Measurements from ENCODE around the gene LINC00305.

Gene LINC00305

DNA sequence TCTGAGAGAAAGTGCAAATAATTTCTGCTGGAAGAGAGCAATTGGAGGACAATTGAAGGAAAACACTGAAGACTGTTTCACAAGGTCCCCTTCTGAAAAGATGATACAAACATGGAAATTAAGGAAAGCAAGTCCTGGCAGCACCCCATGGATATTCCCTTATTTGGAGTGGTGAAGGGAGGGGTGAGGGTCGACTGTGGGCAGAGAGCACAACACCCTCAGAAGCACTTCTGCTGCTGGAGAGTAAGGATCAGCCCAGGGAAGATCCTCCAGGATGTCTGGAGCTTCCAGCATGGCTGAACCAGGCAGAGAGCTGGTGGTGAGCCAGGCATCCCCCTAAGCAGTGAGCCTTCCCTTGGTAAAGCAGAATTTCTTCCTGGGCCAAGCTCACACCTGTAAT is 54.7 kb downstream of the LINC00305 start:
- Mint-ChIP-seq H3K4me1 (no peaks in the 10 kb centered on the region), H3K9me3 (no peaks in the 10 kb centered on the region), H3K4me3 (no peak overlapping the region), H3K27ac (no peak overlapping the region), H3K27me3 (peaks cover 12% of the 10 kb centered on the region)
- DNase-seq = no peak
- no peak for ATAC-seq

DNA sequence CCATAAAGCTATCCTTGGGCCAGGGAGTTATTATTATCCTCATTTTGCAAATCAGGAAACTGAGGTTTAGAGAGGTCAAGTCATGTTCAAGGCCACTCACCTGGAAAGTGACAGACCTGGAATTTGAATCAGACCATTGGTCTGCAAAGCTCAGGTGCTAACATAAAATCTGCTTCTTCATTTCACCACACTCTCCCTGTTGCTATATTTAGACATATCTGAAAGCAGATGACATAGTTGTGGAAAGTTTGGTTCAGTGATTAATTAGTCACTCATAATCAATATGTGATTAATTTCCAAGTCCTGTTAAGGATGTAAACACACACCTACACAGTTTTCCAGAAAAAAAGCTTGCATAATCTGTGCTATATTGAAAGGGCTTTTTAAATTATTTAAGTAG is 57.4 kb downstream of the LINC00305 start:
- peaks cover 0 to 7% of the 10 kb centered on the region in 2 donors for H3K9me3 Mint-ChIP-seq
- H3K4me3 Mint-ChIP-seq = no peak overlapping the region
- ATAC-seq = no peak
- H3K27me3 Mint-ChIP-seq = peaks cover 12% of the 10 kb centered on the region
- H3K27ac Mint-ChIP-seq = no peak overlapping the region
- no peak for DNase-seq
- H3K4me1 Mint-ChIP-seq = no peaks in the 10 kb centered on the region

DNA sequence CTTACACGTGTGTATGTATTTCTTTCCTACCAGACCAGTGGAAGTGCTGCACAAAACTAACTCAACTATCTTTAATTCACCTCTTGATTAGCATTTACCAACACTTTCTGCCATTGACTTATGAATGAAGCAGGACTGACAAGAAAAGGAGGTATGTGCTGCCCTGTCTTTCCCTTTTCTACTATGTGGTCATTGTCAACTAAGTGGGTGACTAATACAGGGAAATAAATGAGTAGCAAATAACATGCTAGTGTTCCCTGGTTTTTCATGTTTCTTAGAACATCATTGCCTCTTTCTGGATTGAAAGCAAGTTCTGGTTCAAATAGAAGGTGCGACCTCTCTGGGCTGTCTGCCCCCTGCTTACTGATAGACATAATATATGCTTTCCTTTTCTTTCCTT is 58.0 kb downstream of the LINC00305 start:
- Mint-ChIP-seq H3K9me3 (peaks cover 0 to 7% of the 10 kb centered on the region in 2 donors), H3K27me3 (peaks cover 12% of the 10 kb centered on the region), H3K4me3 (no peak overlapping the region), H3K27ac (no peak overlapping the region), H3K4me1 (no peaks in the 10 kb centered on the region)
- ATAC-seq = no peak
- DNase-seq = no peak

DNA sequence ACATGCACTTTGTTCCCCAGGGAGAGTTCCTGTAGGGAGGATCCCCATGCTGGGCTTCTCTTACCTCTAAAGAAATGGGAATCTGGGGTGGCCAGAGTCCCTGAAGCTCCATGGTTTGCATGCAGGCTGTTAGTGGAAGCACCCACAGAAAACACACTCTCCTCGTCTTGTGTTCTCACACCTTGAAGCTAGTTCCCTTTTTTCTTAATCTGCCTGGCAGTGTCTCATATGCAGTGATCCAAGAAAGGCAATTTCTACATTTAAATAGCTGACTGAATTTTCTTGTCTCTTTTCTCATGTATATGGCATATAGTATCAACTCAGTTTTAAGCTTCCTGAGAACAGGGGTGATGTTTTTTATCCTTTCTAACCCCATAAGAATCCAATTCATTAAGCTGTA is 65.0 kb downstream of the LINC00305 start:
- DNase-seq (no peak), ATAC-seq (no peak)
- Mint-ChIP-seq H3K9me3 (peaks cover 0 to 7% of the 10 kb centered on the region in 2 donors), H3K27ac (no peak overlapping the region), H3K4me3 (no peak overlapping the region), H3K27me3 (no peaks in the 10 kb centered on the region), H3K4me1 (no peaks in the 10 kb centered on the region)

DNA sequence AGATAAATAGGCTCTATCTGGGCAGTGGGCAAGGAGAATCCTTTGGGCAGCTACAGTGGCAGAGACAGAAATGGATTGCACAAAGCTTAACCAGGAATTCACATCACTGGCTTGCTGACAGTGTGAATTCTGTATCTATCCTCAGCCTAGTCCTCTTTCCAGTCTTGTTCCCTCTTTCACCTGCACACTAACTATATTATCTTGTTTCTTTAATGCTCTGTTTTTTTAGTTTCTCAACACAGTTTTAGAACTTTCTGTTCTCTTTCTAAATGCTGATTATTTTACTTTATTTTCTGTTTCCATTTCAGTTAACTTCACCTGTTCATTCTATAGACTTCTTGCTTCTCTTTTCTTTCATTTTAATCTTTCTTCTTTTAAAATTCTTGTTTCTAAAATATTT is 66.4 kb downstream of the LINC00305 start:
- H3K4me3 Mint-ChIP-seq = no peak overlapping the region
- H3K9me3 Mint-ChIP-seq = no peaks in the 10 kb centered on the region
- no peak for ATAC-seq
- no peaks in the 10 kb centered on the region for H3K27me3 Mint-ChIP-seq
- DNase-seq = no peak
- no peaks in the 10 kb centered on the region for H3K4me1 Mint-ChIP-seq
- no peak overlapping the region for H3K27ac Mint-ChIP-seq

DNA sequence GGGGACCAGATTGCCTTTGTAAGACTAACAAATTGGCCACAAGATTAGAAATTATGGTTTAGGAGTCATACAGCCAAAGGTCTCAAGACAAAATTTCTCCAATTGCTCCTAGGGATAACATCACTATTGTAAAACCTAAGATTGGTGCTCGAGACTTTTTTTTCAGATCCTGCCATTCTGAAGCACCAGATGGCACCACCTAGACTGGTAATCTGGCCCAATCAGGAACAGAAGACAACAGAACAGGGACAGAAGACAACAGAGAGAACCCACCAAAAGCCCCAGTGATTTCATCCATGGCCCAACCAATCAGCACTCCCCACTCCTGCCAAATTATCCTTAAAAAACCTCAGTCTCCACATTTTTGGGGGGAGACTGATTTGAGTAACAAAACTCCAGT is 66.8 kb downstream of the LINC00305 start:
- no peaks in the 10 kb centered on the region for H3K27me3 Mint-ChIP-seq
- no peaks in the 10 kb centered on the region for H3K4me1 Mint-ChIP-seq
- no peak overlapping the region for H3K4me3 Mint-ChIP-seq
- no peaks in the 10 kb centered on the region for H3K9me3 Mint-ChIP-seq
- DNase-seq (no peak), ATAC-seq (no peak)
- H3K27ac Mint-ChIP-seq = no peak overlapping the region

DNA sequence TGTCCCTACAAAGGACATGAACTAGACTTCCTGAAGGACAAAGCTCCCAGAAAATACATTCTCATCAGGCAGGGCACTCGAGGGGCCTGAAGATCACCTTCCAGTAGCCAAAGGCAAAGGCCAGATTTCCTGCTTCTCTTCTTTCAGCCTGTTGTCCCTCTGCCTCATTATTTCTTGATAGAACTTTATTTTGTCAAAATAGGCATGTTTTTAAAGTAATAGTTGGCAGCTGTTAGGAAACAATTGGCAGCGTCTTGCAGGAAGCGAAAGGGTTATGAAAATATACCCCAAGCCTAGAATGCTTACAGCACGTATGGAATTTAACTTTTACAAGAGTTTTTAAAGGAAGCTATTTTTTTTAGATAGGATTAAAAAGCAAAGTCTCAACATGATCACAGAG is 74.9 kb downstream of the LINC00305 start:
- Mint-ChIP-seq H3K27ac (no peak overlapping the region), H3K9me3 (peaks cover 3 to 6% of the 10 kb centered on the region in 2 donors), H3K27me3 (no peaks in the 10 kb centered on the region), H3K4me3 (no peak overlapping the region), H3K4me1 (no peaks in the 10 kb centered on the region)
- ATAC-seq = no peak
- DNase-seq = no peak

DNA sequence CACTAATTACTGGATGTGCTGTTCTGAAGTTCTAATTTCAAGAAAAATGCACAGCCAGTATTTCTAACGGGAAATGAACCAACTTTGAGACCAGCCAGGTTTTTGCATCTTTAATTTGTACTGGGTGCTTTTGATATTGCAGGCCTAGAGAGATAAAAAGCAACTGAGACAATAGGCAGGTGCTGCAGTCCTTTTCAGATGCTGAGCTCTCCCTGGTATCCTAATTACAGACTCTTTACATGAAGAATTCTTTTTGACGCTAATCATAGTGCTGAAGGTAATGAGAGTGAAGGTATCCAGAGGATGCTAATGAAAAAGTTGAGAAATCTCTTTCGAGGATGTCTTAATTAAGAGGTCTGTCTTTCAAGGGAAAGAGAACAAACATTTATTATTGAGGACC is 93.9 kb downstream of the LINC00305 start:
- H3K27me3 Mint-ChIP-seq = no peaks in the 10 kb centered on the region
- no peaks in the 10 kb centered on the region for H3K4me1 Mint-ChIP-seq
- ATAC-seq (no peak), DNase-seq (no peak)
- no peak overlapping the region for H3K4me3 Mint-ChIP-seq
- peaks cover 5 to 7% of the 10 kb centered on the region in 2 donors for H3K9me3 Mint-ChIP-seq
- no peak overlapping the region for H3K27ac Mint-ChIP-seq

DNA sequence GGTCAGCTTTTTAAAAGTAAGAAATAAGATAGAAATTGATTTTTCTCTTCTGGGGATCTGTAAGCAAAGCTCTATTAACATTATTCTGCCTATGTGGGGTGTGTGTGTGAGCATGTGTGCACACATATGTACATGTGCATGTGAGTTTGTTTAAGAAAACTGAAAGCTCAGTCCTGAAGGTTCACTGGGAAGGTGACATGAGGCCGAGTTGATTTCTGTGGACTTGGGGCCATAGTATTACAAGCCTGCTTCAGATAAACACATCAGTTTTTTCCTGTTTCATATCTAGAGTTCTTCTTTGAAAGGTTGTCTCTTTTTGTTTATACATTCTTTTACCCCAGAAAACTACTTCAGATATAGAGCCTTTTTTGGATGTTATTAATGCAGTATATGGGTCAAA is 95.6 kb downstream of the LINC00305 start:
- Mint-ChIP-seq H3K27me3 (no peaks in the 10 kb centered on the region), H3K4me3 (no peak overlapping the region), H3K4me1 (no peaks in the 10 kb centered on the region), H3K9me3 (no peaks in the 10 kb centered on the region), H3K27ac (no peak overlapping the region)
- ATAC-seq = no peak
- DNase-seq = no peak

DNA sequence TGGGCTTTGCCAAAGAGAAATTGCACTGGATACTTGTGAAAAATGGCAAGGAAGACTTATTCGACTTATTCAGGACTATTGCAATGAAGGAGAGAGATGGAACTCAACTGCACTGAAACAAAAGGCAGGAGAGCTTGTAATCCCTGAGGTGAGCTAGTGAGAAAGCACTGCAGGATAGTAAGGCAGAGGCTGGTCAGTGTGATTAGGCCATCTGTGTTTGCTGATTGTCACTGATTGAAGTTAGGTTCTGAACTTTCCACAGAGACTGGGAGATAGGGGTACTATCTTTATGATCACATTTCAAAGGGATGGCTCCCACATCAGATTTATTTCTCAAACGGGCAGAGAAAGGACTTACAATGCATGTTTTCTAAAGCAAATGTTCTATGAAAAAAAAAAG is 96.1 kb downstream of the LINC00305 start:
- no peaks in the 10 kb centered on the region for H3K4me1 Mint-ChIP-seq
- ATAC-seq = no peak
- no peak overlapping the region for H3K4me3 Mint-ChIP-seq
- no peak overlapping the region for H3K27ac Mint-ChIP-seq
- no peaks in the 10 kb centered on the region for H3K9me3 Mint-ChIP-seq
- no peak for DNase-seq
- no peaks in the 10 kb centered on the region for H3K27me3 Mint-ChIP-seq

DNA sequence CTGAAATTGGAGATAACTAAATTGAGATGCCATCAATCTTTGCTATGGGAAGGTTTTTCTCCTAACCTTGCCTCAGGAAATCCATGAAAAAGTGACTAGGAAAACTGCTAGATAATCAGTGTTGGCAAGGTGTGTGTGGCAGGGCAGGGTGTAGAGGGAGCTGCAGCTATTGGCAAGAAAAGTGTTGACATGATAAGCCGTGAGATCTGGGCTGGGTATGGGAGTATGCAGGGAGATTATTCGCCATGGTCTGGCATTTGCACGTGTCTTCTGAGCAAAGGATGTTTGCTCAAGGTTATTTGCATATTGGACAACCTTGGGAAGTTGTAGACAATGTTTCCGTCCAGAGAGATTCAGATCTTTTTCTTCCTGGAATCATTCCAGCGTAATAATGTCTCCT is 104.3 kb downstream of the LINC00305 start:
- no peaks in the 10 kb centered on the region for H3K4me1 Mint-ChIP-seq
- no peak overlapping the region for H3K4me3 Mint-ChIP-seq
- ATAC-seq (no peak), DNase-seq (no peak)
- H3K9me3 Mint-ChIP-seq = no peaks in the 10 kb centered on the region
- no peak overlapping the region for H3K27ac Mint-ChIP-seq
- H3K27me3 Mint-ChIP-seq = no peaks in the 10 kb centered on the region

DNA sequence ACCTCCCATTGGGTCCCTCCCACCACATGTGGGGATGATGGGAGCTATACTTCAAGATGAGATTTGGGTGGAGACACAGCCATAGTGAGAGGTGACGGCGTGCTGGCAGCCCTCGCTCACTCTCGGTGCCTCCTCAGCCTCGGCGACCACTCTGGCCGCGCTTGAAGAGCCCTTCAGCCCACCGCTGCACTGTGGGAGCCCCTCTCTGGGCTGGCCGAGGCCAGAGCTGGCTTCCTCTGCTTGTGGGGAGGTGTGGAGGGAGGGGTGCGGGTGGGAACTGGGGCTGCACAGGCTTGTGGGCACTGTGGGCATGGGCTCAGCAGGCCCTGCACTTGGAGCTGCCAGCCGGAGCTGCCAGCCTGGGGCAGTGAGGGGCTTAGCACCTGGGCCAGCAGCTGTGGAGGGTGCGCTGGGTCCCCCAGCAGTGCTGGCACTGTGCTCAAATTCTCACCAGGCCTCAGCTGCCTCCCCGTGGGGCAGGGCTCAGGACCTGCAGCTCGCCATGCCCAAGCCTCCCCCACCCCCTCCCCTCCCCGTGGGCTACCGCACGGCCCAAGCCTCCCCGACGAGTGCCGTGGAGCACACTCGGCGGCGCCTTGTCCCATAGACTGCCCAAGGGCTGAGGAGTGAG is 106.0 kb downstream of the LINC00305 start:
- DNase-seq = no peak
- ATAC-seq = peak; percentile 40
- Mint-ChIP-seq H3K9me3 (no peaks in the 10 kb centered on the region), H3K27ac (no peak overlapping the region), H3K4me1 (no peaks in the 10 kb centered on the region), H3K4me3 (no peak overlapping the region), H3K27me3 (no peaks in the 10 kb centered on the region)

DNA sequence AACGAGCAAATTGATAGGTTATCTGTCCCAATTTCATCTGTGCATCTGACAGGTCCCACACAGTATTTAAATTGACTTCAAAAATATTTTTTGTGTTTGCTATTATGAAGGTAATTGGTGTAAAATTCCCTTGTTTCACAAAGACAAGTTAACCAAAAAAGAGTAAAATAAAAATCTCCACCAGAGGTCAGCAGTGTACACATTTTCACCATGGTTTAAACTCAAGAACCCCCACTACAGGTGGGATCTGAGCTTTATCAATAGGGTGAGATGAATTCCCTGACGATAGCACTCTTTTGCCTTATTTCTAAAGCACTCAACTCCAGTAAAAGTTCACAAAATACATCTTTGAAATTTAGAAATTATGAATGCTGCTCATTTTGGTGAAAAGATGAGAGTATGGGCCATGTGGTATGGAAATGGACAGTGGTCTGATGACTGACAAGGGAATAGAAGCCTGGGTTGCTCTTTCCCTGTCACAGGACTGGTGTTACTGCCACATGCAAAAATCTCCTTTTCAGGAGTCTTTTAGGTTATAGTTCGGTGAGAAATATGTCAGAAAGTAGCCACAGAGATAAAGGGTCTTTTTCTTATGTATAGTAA is 111.0 kb downstream of the LINC00305 start:
- ATAC-seq = no peak
- Mint-ChIP-seq H3K27me3 (no peaks in the 10 kb centered on the region), H3K4me1 (no peaks in the 10 kb centered on the region), H3K9me3 (no peaks in the 10 kb centered on the region), H3K27ac (no peak overlapping the region), H3K4me3 (no peak overlapping the region)
- no peak for DNase-seq

DNA sequence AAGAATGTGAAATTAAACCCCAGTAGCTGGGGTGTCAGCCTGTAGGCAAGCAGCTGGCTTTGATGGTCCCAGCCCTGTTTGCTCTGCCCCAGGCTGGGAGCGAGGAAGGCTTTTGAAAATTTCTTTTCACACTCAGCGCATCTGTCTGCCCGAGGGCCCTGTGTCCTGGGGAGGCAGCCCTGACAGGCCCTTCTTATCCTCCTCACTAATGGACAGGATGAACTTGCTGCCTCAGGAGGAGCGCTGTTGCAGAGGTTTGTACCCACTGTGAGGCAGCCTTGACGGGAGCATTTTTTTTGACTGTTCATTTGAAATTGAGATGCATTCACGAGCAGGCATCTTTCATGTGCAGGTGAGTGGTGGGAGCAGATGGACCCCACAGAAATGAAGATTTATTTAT is 116.6 kb downstream of the LINC00305 start:
- H3K27me3 Mint-ChIP-seq = peaks cover 5% of the 10 kb centered on the region
- H3K27ac Mint-ChIP-seq = no peak overlapping the region
- ATAC-seq (no peak), DNase-seq (no peak)
- H3K4me1 Mint-ChIP-seq = no peaks in the 10 kb centered on the region
- H3K9me3 Mint-ChIP-seq = no peaks in the 10 kb centered on the region
- no peak overlapping the region for H3K4me3 Mint-ChIP-seq

DNA sequence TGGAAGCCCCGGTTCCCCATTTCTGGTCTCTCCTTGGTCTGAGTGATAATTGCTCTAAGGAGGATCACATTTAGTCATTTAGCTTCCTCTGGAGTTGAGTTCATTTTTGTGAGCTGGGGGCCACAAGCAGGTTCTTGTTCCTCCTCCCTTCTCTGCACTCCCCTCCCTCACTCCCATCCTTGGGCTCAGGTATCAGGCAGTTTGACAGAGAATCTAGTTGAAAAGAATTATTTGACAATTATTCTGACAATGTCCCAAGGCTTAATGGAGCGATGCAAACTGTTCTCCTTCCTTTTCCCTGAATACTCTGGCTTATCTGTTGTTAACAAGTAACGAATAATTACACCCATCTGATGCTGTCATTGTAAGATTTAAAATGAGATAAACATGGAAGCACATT is 117.5 kb downstream of the LINC00305 start:
- Mint-ChIP-seq H3K4me1 (no peaks in the 10 kb centered on the region), H3K9me3 (no peaks in the 10 kb centered on the region), H3K27ac (no peak overlapping the region), H3K27me3 (peaks cover 14% of the 10 kb centered on the region), H3K4me3 (no peak overlapping the region)
- DNase-seq (no peak), ATAC-seq (no peak)

Measured in stimulated activated naive CD8-positive, alpha-beta T cell treated with anti-CD3 and anti-CD28 coated beads, Interleukin-15, amount 100 ng/mL, for 72 hours (primary cell).